ENCODE results near the gene POMGNT1.
A peak's percentile ranks its signal among the peaks of the same experiment; 100 is the strongest.

The POMGNT1 gene

GRCh38 chr1:46210561-46210960 lies 12.3 kb upstream of the POMGNT1 start:
- DNase-seq (ENCODE audit: low read depth in 2 of 2), result no peak

- no peak for DNase-seq (ENCODE audit: low read depth in 2 of 2)
These were observed 8.2 kb upstream of the POMGNT1 start for GRCh38 chr1:46206399-46206798.

- DNase-seq (ENCODE audit: low read depth in 2 of 2), result no peak
These were observed 7.6 kb upstream of the POMGNT1 start for GRCh38 chr1:46205791-46206190.

GRCh38 chr1:46205141-46205540 lies 6.9 kb upstream of the POMGNT1 start:
- no peak for DNase-seq (ENCODE audit: low read depth in 2 of 2)

DNA sequence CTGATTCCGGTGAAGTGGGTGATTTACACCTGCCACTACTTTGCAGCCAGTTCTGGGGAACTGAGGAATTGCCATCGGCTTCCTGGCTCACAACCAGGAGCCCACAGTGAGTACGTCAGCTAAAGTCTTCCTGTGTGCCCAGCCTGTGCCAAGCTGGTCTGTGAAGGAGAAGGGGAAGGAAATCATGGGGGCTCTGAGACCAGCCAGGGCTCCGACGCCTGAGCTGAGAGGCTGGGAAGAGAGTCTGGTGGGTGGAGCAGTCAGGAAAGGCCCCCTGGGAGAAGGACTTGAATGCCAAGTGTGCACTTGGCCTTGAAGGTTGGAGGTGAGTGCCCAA lies 6.1 kb upstream of the POMGNT1 start:
- DNase-seq (ENCODE audit: low read depth in 2 of 2), result no peak

DNA sequence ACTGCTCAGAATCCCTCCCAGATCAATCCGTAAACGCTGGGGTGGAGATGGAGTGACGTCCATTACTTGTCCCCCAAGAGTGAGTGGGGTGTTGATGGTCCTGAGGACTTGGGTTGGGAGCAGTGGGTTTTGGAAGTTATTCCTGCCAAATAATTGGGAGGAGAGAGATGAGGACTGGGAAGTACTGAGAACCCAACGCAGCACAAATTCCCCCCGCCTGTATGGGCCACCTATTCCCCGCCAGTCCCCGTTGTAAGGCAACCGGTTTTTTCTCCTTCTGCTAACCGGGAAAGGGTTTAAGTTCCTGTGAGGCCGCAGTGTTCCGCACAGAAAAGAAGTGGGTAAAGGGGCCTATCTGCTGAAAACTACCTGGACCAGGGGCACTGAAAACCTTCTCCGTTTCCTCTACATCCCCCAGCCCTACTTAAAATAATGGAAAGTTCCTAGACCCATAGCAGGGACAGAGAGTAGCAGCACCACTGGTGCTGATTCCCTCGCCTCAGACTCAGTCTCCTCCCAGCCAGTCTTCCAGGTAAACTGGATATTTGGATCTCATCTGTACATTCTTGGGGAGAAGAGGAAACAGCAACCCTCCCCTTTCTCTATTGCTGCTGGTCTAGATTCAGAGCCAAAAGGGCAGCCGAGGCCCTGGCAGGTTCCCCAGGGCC lies 5.6 kb upstream of the POMGNT1 start:
- DNase-seq (ENCODE audit: low read depth in 2 of 2), result no peak

- DNase-seq (ENCODE audit: low read depth in 2 of 2), result no peak
These were observed 1.1 kb upstream of the POMGNT1 start for GRCh38 chr1:46199233-46199749.

DNA sequence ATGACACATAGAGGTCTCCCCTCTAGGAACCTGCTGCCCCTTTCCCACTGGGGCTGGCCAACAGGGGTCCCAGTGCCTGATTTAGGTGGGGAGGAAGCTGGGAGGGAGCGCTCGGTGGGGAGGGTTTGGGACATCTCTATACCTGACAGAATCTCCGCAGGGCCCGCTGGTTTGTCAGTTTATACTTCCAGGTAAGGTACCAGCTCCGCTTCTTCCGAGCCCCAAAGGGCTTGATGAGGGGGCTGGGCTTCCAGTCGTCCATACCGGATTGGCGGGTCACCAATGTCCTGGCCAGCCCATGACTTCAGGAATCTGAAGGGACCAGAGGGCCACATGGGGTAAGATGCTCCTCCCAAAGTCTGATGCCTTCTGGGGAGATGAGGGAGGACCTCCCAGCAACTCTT lies 672 bp downstream of the POMGNT1 start:
- DNase-seq (ENCODE audit: low read depth in 2 of 2), result no peak

DNA sequence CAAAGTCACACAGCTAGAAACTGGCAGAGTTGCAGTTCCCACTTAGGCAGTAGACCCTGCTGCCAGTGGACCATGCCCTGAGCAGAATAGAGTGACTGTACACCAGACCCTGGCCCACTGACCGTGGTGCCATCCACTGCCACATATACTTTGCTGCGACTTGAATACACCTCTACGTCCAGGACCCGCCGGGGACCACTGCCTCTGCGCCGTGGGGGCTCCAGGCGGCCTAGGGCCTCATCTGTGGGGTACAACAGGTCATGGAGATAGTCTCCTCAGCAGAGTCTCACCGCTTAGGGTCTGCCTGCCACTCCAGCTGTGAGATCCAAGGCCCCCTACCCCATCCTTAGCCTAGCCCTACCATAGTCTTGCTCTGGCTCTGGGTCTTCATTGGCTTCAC lies 1.6 kb downstream of the POMGNT1 start:
- no peak for DNase-seq (ENCODE audit: low read depth in 2 of 2)

DNA sequence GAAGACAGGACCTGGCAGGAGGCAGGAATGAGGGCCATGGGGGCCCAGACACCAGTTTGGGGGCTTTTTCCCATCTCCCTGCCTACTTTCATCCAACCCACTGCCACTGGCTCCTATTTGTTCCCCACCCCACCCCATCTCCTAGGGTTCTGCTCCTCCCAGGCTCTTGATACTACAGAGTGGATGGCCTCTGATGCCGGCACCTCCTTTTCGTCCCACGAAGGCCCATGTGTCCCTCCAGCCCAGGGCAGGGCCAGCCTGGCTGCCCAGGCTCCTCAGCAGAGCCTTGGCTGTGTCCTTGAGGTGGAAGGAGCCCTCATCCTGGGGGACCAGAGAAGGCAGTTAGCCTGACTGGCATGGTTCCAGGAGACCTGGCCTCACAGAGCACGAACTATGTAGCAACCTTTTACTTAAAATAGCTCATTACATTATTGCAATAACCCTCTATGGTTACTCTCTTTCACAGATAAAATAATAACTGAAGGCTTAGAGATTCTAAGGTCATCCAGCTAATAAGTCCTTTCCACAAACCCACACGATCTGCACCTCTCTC lies 3.5 kb downstream of the POMGNT1 start:
- no peak for DNase-seq (ENCODE audit: low read depth in 2 of 2)

- DNase-seq (ENCODE audit: low read depth in 2 of 2), result no peak
These were observed 4.2 kb downstream of the POMGNT1 start for GRCh38 chr1:46193984-46194570.

GRCh38 chr1:46193285-46193684 lies 4.9 kb downstream of the POMGNT1 start:
- no peak for DNase-seq (ENCODE audit: low read depth in 2 of 2)

DNA sequence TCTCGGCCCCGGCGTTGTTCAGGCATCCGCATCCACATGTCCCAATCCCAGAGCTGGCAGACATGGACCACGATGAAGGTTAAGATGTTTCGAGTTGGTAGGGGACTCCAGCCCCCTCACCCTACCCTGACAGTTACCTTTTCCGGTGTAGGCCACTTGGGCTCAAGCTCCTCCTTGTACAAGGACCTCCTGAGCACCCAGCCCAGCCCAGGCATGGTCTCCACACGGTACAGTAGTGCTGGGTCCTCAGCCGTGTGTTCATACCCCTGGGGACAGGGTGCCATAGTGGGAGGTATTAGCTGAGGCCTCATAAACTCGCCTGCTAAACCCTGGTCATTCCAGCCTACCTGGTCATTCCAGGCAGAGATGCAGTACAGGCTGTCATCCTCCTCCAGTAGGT lies 6.1 kb downstream of the POMGNT1 start:
- no peak for DNase-seq (ENCODE audit: low read depth in 2 of 2)

- no peak for DNase-seq (ENCODE audit: low read depth in 2 of 2)
These were observed 7.1 kb downstream of the POMGNT1 start for GRCh38 chr1:46191033-46191701.

GRCh38 chr1:46190539-46190938 lies 7.7 kb downstream of the POMGNT1 start:
- no peak for DNase-seq (ENCODE audit: low read depth in 2 of 2)

DNA sequence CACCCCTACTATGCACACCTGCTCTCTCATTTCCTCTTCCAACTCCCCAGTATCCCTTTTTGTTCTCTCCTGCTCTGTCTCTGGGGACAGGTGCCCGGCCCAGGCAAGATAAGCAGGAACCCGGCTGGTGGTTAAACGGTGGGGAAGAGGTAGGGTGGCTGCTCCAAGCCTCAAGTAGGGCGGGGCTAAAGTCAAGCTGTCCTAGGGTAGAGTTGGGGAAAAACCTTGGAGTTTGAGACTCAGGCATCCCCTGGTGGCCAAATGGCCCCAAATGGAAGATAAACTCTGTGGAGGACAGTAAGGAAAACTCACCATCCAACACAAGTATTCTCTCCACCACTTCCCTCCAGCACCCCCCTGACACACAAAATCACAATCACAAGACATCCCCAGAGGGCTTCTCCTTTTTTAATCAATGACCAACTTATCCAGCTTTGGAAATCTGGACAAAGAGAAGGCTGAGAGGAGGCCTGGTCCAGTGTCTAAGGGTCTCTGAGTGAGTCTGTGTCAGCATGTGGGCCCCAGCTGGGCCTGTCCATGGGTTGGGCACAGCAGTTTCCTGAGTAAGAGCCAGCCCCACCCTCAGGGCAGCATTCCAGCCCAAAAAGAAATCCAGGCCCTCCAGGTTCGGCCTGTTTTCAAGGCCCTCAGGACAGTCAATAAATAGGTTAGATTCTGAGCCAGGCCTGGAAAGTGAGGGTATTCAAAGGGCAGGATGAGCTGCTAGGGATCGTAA lies 9.8 kb downstream of the POMGNT1 start:
- DNase-seq (ENCODE audit: low read depth in 2 of 2), result no peak

- no peak for DNase-seq (ENCODE audit: low read depth in 2 of 2)
These were observed 10.9 kb downstream of the POMGNT1 start for GRCh38 chr1:46187106-46187869.

DNA sequence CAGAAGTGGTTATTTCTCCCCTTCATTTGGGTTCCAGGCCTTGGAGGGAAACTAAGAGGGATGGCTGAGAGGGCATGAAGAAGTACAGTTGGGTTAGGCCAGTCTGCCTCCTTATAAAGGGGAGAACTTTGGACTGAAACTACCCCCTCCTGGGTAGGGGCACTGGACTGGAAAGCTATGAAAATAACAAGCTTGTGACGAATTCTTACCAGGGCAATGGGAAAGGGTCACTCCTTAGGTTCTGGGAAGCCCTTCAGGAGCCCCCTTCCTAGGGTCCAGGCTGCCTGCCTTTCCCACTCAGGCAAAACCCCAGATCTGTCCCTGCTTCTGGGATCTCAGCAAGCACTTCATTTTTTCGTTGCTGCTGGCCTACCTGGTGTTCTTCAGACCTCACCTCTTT lies 12.2 kb downstream of the POMGNT1 start:
- no peak for DNase-seq (ENCODE audit: low read depth in 2 of 2)

DNA sequence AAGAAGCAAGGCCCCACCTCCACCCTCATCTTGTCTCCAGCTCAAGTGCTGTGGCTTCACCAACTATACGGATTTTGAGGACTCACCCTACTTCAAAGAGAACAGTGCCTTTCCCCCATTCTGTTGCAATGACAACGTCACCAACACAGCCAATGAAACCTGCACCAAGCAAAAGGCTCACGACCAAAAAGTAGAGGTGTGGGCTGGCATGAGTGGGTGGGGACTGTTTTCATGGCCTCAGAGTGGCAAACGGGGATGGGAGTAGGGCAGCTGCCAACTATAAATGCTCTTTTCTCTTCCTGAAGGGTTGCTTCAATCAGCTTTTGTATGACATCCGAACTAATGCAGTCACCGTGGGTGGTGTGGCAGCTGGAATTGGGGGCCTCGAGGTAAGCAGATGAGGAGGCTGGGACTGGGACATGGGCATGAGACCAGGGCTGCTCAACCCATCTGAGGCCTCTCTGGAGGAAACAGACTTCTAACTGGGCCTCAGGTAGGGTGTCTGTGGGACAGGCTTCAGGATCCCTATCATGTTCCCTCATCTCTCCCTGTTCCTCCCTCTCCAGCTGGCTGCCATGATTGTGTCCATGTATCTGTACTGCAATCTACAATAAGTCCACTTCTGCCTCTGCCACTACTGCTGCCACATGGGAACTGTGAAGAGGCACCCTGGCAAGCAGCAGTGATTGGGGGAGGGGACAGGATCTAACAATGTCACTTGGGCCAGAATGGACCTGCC lies 13.1 kb downstream of the POMGNT1 start:
- peak; percentile 16 to 26 for DNase-seq (ENCODE audit: low read depth in 2 of 2)

DNA sequence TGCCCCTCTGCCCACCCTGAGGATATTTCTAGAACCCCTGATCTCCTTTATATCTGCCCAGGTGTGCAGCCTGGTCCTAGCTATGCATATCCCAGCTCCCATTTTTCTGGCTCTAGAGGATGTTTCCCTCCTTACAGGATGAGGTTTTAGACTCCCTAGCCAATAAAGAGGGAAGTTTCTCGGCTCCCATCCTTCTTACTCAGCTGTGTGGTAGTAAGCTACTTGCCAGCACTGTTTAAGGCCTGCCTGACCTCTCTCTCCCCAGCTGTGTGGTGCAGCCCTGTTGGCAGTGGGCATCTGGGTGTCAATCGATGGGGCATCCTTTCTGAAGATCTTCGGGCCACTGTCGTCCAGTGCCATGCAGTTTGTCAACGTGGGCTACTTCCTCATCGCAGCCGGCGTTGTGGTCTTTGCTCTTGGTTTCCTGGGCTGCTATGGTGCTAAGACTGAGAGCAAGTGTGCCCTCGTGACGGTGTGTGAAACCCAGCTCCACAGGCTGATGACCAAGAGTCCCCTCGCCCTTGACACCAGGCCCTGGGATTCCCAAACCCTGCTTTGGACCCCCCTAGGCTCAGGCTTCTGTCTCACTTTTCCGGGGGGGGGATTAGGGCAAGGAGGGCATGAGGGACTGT lies 14.2 kb downstream of the POMGNT1 start:
- DNase-seq (ENCODE audit: low read depth in 2 of 2), result no peak
